WTC11 (cell line): ENCODE results near the gene CAMSAP1. TPM values are rescaled to one million over a fixed set of nuclear protein-coding genes. Genes with fewer than 3 reads are reported as not detected.

Experiments
- ATAC-seq: fragments of 200-7000 bp; cut with Tn5 transposase; 2 replicates; pipeline ENCODE4 v1.10.0; 2021; ENCODE audit warnings: mild to moderate bottlenecking, moderate library complexity
- CTCF ChIA-PET: fragments of 300-600 bp; sonication (Branson Sonifier 250); formaldehyde crosslinking; loops from one replicate; lab custom pipeline; 2021; ENCODE audit warnings: antibody characterized with exemption; lab: Charles Lee
- POLR2A ChIA-PET: fragments of 350-600 bp; sonication (Branson Sonifier 250); formaldehyde crosslinking; loops from one replicate; lab custom pipeline; 2021; ENCODE audit warnings: antibody characterized with exemption; lab: Charles Lee
- DNase-seq: peaks from one replicate; pipeline ENCODE4 v3.0.0; 2021; ENCODE audit warnings: low spot score
- H3K27ac Mint-ChIP-seq: 2 replicates; pipeline ENCODE4 v1.8.0; 2021; ENCODE audit warnings: mixed read lengths
- H3K27me3 Mint-ChIP-seq: 2 replicates; pipeline ENCODE4 v1.8.0; 2021; ENCODE audit warnings: low read depth, mild to moderate bottlenecking, moderate library complexity, mixed read lengths
- H3K36me3 Mint-ChIP-seq: 2 replicates; pipeline ENCODE4 v1.8.0; 2021; ENCODE audit warnings: mixed read lengths
- H3K4me1 Mint-ChIP-seq: 2 replicates; pipeline ENCODE4 v1.8.0; 2022; ENCODE audit warnings: mixed read lengths
- H3K4me3 Mint-ChIP-seq: 2 replicates; pipeline ENCODE4 v1.8.0; 2021; ENCODE audit warnings: mild to moderate bottlenecking, moderate library complexity, mixed read lengths
- H3K9me3 Mint-ChIP-seq: 2 replicates; pipeline ENCODE4 v1.8.0; 2021; ENCODE audit warnings: mixed read lengths
- FOXJ3 ChIP-seq: sonication (generic); formaldehyde crosslinking; IDR thresholded peaks from 2 replicates; pipeline ENCODE4 v1.9.0; 2021; ENCODE audit warnings: missing genetic modification reagents, mild to moderate bottlenecking, borderline replicate concordance
- FOXK1 ChIP-seq: sonication (generic); formaldehyde crosslinking; IDR thresholded peaks from 2 replicates; pipeline ENCODE4 v1.8.0; 2022; ENCODE audit warnings: mild to moderate bottlenecking, moderate library complexity, missing genetic modification reagents
- JUN ChIP-seq: sonication (generic); formaldehyde crosslinking; IDR thresholded peaks from 2 replicates; pipeline ENCODE4 v1.8.0; 2023; ENCODE audit warnings: mild to moderate bottlenecking, missing genetic modification reagents
- NFE2L1 ChIP-seq: sonication (generic); formaldehyde crosslinking; IDR thresholded peaks from 2 replicates; pipeline ENCODE4 v1.8.1; 2023; ENCODE audit warnings: missing genetic modification reagents
- NR1H2 ChIP-seq: sonication (generic); formaldehyde crosslinking; IDR thresholded peaks from 2 replicates; pipeline ENCODE4 v1.9.0; 2021; ENCODE audit warnings: mild to moderate bottlenecking, moderate library complexity, missing genetic modification reagents
- NR2C2 ChIP-seq: sonication (generic); formaldehyde crosslinking; IDR thresholded peaks from 2 replicates; pipeline ENCODE4 v1.8.0; 2022; ENCODE audit warnings: mild to moderate bottlenecking, missing genetic modification reagents
- PRRX2 ChIP-seq: fragments of 250-450 bp; sonication (Bioruptor Pico); IDR thresholded peaks from 2 replicates; pipeline ENCODE4 v1.8.0; 2021; ENCODE audit warnings: mild to moderate bottlenecking
- RELA ChIP-seq: sonication (generic); formaldehyde crosslinking; IDR thresholded peaks from 2 replicates; pipeline ENCODE4 v1.8.1; 2022; ENCODE audit warnings: missing genetic modification reagents, mild to moderate bottlenecking, borderline replicate concordance
- SOX15 ChIP-seq: fragments of 250-450 bp; sonication (Bioruptor Pico); IDR thresholded peaks from 2 replicates; pipeline ENCODE4 v1.9.0; 2021; ENCODE audit warnings: mild to moderate bottlenecking
- TP53 ChIP-seq: sonication (generic); formaldehyde crosslinking; IDR thresholded peaks from 2 replicates; pipeline ENCODE4 v1.8.1; 2023; ENCODE audit warnings: mild to moderate bottlenecking, missing genetic modification reagents
- ZBTB21 ChIP-seq: sonication (generic); formaldehyde crosslinking; IDR thresholded peaks from 2 replicates; pipeline ENCODE4 v1.8.1; 2023; ENCODE audit warnings: mild to moderate bottlenecking, missing genetic modification reagents, borderline replicate concordance
- ZNF232 ChIP-seq: sonication (generic); formaldehyde crosslinking; IDR thresholded peaks from 2 replicates; pipeline ENCODE4 v1.8.0; 2022; ENCODE audit warnings: mild to moderate bottlenecking, missing genetic modification reagents
- ZNF263 ChIP-seq: sonication (generic); formaldehyde crosslinking; IDR thresholded peaks from 2 replicates; pipeline ENCODE4 v1.8.1; 2022; ENCODE audit warnings: low read depth, mild to moderate bottlenecking, moderate library complexity, missing genetic modification reagents
- ZNF317 ChIP-seq: sonication (generic); formaldehyde crosslinking; IDR thresholded peaks from 2 replicates; pipeline ENCODE4 v1.8.1; 2023; ENCODE audit warnings: low read depth, mild to moderate bottlenecking, moderate library complexity, missing genetic modification reagents, borderline replicate concordance
- ZNF416 ChIP-seq: fragments of 250-450 bp; sonication (Bioruptor Pico); IDR thresholded peaks from 2 replicates; pipeline ENCODE4 v1.9.0; 2021; ENCODE audit warnings: mild to moderate bottlenecking, inconsistent platforms
- ZNF423 ChIP-seq: fragments of 250-450 bp; sonication (Bioruptor Pico); IDR thresholded peaks from 2 replicates; pipeline ENCODE4 v2.1.2; 2022; ENCODE audit warnings: mild to moderate bottlenecking, moderate library complexity
- total RNA-seq: library from RNA; stranded (reverse); gene quantifications from 3 replicates; pipeline ENCODE4 v1.2.3, GENCODE V29; 2021
- TF ChIP-seq, protein P1 (sequence below): sonication (generic); formaldehyde crosslinking; IDR thresholded peaks from 2 replicates; pipeline ENCODE4 v1.8.1; 2023; ENCODE audit warnings: mild to moderate bottlenecking, missing genetic modification reagents
- TF ChIP-seq, protein P2 (sequence below): sonication (generic); formaldehyde crosslinking; IDR thresholded peaks from 2 replicates; pipeline ENCODE4 v1.8.1; 2022; ENCODE audit warnings: missing genetic modification reagents, borderline replicate concordance
- TF ChIP-seq, protein P3 (sequence below): sonication (generic); formaldehyde crosslinking; IDR thresholded peaks from 2 replicates; pipeline ENCODE4 v1.8.1; 2022; ENCODE audit warnings: mild to moderate bottlenecking, moderate library complexity, missing genetic modification reagents
- TF ChIP-seq, protein P4 (sequence below): sonication (generic); formaldehyde crosslinking; IDR thresholded peaks from 2 replicates; pipeline ENCODE4 v1.8.1; 2023; ENCODE audit warnings: mild to moderate bottlenecking, missing genetic modification reagents
- TF ChIP-seq, protein P5 (sequence below): sonication (generic); formaldehyde crosslinking; IDR thresholded peaks from 2 replicates; pipeline ENCODE4 v1.8.0; 2023; ENCODE audit warnings: missing genetic modification reagents
- TF ChIP-seq, protein P6 (sequence below): sonication (generic); formaldehyde crosslinking; IDR thresholded peaks from 2 replicates; pipeline ENCODE4 v1.8.0; 2022; ENCODE audit warnings: missing genetic modification reagents

The CAMSAP1 gene
- total RNA-seq, 1 experiment from 2014 or later = 40.5 TPM

DNA sequence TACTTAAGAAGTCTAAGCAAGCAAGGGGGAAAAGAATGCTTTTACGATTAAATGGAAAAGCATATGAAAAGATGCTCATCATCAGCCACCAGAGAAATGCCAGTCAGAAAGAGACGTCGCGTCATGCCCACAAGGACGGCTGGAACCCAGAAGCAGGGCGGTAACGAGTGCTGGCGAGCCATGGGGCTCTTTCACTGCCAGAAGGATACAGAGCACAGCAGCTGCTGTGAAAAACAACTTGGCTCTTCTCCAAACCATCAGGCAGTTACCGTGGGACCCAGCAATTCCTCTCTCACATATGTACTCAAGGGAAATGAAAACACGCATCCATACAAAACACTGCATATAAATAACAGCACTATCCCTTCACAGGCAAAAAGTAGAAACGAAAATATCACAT, 95.5 kb downstream of the CAMSAP1 start:
- no peak for DNase-seq
- Mint-ChIP-seq H3K9me3 (no peaks in the 10 kb centered on the region), H3K4me3 (no peak overlapping the region), H3K36me3 (peaks cover 62% of the 10 kb centered on the region), H3K4me1 (peaks cover 4% of the 10 kb centered on the region; the same call in 1 of the 2 replicates), H3K27me3 (no peaks in the 10 kb centered on the region), H3K27ac (no peak overlapping the region)
- no peak for TF ChIP-seq NFE2L1 (CRISPR knock-in tag)
- TF ChIP-seq ZNF232 (CRISPR knock-in tag) = no peak
- no peak for TF ChIP-seq JUN (CRISPR knock-in tag)
- TF ChIP-seq PRRX2 (CRISPR knock-in tag) = no peak
- TF ChIP-seq, protein P1, sequence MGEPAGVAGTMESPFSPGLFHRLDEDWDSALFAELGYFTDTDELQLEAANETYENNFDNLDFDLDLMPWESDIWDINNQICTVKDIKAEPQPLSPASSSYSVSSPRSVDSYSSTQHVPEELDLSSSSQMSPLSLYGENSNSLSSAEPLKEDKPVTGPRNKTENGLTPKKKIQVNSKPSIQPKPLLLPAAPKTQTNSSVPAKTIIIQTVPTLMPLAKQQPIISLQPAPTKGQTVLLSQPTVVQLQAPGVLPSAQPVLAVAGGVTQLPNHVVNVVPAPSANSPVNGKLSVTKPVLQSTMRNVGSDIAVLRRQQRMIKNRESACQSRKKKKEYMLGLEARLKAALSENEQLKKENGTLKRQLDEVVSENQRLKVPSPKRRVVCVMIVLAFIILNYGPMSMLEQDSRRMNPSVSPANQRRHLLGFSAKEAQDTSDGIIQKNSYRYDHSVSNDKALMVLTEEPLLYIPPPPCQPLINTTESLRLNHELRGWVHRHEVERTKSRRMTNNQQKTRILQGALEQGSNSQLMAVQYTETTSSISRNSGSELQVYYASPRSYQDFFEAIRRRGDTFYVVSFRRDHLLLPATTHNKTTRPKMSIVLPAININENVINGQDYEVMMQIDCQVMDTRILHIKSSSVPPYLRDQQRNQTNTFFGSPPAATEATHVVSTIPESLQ (CRISPR knock-in tag) = no peak
- no peak for TF ChIP-seq NR1H2
- TF ChIP-seq ZBTB21 (CRISPR knock-in tag) = no peak
- no peak for TF ChIP-seq SOX15 (CRISPR knock-in tag)
- TF ChIP-seq FOXK1 (CRISPR knock-in tag) = no peak
- TF ChIP-seq, protein P2, sequence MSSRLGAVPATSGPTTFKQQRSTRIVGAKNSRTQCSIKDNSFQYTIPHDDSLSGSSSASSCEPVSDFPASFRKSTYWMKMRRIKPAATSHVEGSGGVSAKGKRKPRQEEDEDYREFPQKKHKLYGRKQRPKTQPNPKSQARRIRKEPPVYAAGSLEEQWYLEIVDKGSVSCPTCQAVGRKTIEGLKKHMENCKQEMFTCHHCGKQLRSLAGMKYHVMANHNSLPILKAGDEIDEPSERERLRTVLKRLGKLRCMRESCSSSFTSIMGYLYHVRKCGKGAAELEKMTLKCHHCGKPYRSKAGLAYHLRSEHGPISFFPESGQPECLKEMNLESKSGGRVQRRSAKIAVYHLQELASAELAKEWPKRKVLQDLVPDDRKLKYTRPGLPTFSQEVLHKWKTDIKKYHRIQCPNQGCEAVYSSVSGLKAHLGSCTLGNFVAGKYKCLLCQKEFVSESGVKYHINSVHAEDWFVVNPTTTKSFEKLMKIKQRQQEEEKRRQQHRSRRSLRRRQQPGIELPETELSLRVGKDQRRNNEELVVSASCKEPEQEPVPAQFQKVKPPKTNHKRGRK (CRISPR knock-in tag) = no peak
- POLR2A ChIA-PET = no interaction called here
- CTCF ChIA-PET = no interaction called here
- ATAC-seq = no peak

DNA sequence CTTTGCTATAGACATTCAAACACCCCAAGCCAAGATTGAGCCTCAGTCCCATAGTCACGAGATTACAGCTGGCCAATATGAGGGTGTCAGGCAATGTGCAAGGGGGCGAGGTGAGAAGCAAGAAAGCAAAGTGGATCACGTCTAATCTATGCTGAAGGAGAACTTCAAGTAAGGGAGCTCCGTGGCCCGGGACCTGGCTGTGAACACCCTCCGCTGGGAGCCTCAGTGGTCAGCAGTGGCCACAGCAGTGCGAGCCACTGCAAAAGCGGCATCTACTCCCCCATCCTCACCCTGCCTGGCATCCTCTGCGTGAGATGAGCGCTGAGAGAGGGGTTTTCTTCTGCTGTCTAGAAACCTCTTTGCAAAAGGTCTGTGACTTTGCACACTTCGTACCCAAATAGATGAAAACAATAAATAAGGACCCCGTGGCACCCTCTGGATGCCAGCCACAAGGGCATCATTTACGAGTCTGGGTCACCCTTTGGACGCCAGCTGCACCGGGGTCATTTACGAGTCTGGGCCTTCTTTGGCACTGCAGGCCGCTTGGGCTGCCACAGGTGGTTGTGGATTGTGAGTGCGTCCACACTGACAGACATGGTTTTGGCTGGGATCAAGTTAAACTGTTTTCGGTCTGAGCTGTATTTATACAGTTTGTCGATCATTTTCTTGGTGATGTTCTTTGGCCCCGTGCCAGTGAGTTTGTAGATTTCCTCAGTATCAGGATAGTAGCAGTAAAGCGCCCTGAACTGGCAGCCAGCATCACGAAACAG, 96.4 kb downstream of the CAMSAP1 start:
- Mint-ChIP-seq H3K4me3 (no peak overlapping the region), H3K27me3 (no peaks in the 10 kb centered on the region), H3K9me3 (no peaks in the 10 kb centered on the region), H3K36me3 (peaks cover 54% of the 10 kb centered on the region), H3K27ac (no peak overlapping the region), H3K4me1 (peaks cover 2% of the 10 kb centered on the region; the same call in 1 of the 2 replicates)
- CTCF ChIA-PET = no interaction called here
- POLR2A ChIA-PET = no interaction called here
- TF ChIP-seq, protein P3, sequence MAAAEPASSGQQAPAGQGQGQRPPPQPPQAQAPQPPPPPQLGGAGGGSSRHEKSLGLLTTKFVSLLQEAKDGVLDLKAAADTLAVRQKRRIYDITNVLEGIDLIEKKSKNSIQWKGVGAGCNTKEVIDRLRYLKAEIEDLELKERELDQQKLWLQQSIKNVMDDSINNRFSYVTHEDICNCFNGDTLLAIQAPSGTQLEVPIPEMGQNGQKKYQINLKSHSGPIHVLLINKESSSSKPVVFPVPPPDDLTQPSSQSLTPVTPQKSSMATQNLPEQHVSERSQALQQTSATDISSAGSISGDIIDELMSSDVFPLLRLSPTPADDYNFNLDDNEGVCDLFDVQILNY (CRISPR knock-in tag) = no peak
- TF ChIP-seq ZNF263 (CRISPR knock-in tag) (no peak), FOXJ3 (CRISPR knock-in tag) (no peak), NFE2L1 (CRISPR knock-in tag) (no peak), ZNF423 (CRISPR knock-in tag) (no peak), ZNF416 (CRISPR knock-in tag) (no peak), NR2C2 (CRISPR knock-in tag) (no peak), TP53 (CRISPR knock-in tag) (no peak), RELA (CRISPR knock-in tag) (no peak), ZNF317 (no peak)
- TF ChIP-seq, protein P4, sequence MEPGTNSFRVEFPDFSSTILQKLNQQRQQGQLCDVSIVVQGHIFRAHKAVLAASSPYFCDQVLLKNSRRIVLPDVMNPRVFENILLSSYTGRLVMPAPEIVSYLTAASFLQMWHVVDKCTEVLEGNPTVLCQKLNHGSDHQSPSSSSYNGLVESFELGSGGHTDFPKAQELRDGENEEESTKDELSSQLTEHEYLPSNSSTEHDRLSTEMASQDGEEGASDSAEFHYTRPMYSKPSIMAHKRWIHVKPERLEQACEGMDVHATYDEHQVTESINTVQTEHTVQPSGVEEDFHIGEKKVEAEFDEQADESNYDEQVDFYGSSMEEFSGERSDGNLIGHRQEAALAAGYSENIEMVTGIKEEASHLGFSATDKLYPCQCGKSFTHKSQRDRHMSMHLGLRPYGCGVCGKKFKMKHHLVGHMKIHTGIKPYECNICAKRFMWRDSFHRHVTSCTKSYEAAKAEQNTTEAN = no peak
- TF ChIP-seq, protein P5, sequence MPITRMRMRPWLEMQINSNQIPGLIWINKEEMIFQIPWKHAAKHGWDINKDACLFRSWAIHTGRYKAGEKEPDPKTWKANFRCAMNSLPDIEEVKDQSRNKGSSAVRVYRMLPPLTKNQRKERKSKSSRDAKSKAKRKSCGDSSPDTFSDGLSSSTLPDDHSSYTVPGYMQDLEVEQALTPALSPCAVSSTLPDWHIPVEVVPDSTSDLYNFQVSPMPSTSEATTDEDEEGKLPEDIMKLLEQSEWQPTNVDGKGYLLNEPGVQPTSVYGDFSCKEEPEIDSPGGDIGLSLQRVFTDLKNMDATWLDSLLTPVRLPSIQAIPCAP (CRISPR knock-in tag) = no peak
- TF ChIP-seq, protein P6, sequence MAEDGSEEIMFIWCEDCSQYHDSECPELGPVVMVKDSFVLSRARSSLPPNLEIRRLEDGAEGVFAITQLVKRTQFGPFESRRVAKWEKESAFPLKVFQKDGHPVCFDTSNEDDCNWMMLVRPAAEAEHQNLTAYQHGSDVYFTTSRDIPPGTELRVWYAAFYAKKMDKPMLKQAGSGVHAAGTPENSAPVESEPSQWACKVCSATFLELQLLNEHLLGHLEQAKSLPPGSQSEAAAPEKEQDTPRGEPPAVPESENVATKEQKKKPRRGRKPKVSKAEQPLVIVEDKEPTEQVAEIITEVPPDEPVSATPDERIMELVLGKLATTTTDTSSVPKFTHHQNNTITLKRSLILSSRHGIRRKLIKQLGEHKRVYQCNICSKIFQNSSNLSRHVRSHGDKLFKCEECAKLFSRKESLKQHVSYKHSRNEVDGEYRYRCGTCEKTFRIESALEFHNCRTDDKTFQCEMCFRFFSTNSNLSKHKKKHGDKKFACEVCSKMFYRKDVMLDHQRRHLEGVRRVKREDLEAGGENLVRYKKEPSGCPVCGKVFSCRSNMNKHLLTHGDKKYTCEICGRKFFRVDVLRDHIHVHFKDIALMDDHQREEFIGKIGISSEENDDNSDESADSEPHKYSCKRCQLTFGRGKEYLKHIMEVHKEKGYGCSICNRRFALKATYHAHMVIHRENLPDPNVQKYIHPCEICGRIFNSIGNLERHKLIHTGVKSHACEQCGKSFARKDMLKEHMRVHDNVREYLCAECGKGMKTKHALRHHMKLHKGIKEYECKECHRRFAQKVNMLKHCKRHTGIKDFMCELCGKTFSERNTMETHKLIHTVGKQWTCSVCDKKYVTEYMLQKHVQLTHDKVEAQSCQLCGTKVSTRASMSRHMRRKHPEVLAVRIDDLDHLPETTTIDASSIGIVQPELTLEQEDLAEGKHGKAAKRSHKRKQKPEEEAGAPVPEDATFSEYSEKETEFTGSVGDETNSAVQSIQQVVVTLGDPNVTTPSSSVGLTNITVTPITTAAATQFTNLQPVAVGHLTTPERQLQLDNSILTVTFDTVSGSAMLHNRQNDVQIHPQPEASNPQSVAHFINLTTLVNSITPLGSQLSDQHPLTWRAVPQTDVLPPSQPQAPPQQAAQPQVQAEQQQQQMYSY = no peak
- DNase-seq = no peak
- ATAC-seq = no peak
